ENCODE results near the gene IRAK4.

IRAK4 gene

GRCh38 chr12:43835656-43836474 is 77.1 kb downstream of the IRAK4 start, which contains the start of gene TMEM117:
TMEM117 (plus strand) TSS chr12:43836081.
- DNase-seq (ENCODE audit: extremely low read depth in 1 of 2, low read depth in 1 of 2): peak; percentile 13 to 33

- no peak for DNase-seq (ENCODE audit: extremely low read depth in 1 of 2, low read depth in 1 of 2)
Measured at GRCh38 chr12:43836475-43836989, 77.8 kb downstream of the IRAK4 start.

Measured in stimulated activated CD8-positive, alpha-beta memory T cell treated with anti-CD3 and anti-CD28 coated beads, Interleukin-7, amount 100 ng/mL, for 48 hours (primary cell).